HG02884 (cell line): ENCODE results near the gene LRMDA.

Source experiments
- ATAC-seq: cut with Tn5 transposase; IDR thresholded peaks from one replicate; pipeline ENCODE4 v1.9.1; 2021; ENCODE audit warnings: mild to moderate bottlenecking, moderate library complexity; ENCODE audit not compliant: unreplicated experiment

LRMDA gene

GRCh38 chr10:76168437-76168836 lies 737.0 kb downstream of the LRMDA start:
- no peak for ATAC-seq

DNA sequence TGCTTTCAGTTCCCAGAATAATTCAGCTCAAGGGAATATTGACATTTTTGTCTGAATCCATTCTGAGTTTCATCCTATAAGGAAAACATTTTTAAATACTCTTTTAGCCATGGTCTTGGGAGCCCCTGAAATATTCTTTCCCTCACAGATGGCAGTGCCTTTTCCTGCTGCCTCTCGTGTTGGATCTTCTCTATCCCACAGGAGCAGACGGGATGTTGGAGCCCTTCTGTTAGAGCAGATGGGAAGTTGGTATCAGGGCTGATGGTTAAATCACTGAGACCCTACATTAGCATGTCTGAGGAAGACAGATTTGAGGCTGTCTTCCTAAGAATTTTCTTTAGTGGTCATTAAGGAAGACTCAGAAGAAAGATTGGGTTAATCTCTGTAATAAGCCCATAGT lies 737.8 kb downstream of the LRMDA start:
- ATAC-seq: no peak

- ATAC-seq: no peak
These were observed 740.6 kb downstream of the LRMDA start for GRCh38 chr10:76172020-76172419.

- ATAC-seq: no peak
These were observed 744.2 kb downstream of the LRMDA start for GRCh38 chr10:76175533-76176165.

DNA sequence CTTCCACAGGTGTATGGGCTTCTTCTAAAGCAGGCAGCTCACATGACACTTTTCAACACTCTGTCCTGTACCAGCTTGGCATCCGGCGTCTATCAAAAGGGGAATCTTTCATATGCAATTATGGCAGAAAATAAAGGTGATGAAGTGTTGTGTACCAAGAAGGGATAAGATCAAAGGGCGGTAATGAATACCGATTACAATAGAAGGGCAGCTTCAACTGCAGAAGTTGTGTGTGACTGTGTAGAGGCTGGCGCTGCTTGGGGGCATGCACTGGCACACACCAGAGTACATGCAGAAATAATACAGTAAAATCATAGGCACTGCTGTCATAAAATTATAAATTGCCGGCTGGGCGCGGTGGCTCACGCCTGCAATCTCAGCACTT lies 744.7 kb downstream of the LRMDA start:
- ATAC-seq: no peak

DNA sequence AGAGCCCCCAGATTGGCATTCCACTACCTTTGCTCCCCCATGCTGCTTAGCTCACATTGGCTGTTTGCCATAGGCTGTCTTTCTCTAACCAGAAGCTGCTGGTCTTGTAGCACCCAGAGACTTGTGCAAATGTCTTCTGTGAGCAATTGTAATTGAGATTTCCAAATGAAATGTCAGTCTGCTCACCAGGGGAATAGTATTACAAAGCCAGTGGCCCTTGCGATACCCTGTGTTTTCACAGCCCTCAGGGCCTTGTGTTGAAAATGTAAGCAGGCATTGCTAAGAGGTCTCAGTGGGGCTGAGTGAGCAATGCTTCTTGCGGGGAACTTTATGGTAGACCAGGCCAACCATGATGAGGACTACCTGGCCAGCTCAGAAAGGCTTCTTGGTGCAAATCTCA lies 746.5 kb downstream of the LRMDA start:
- no peak for ATAC-seq

DNA sequence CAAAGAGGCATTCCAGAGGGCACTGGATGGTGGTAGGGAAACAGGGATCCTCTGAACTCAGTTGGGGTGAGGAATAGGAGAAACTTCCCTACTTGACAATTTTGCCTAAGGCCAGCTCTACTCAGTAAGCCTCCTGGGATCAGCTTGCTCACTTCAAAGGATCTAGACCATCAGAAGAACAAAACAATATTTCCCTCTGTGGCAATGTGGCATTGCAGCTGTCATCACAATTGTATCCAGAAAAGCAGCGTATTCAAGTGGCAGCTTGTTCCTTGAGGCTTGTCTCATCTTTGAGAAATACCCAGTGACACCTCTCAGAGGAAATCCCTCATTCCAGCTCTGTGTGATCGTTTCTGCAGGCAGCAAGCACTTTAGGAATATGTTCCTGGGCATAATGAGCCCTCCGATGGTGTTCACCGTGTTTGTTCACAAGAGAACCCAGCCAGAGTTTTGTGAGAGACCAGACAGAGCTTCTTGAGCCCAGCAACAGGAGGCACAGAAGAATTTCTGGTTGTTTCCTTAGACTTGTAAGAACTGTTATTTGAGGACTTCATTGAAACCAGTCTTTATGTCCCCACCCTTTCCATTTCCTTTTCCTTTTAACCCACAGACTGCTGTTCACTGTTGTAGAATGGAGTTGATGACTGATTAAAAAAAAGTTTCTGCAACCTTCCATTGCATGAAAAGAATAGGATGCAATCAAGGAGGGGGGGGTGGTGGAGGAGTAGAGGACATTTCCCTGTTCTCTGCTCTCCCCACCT lies 747.3 kb downstream of the LRMDA start:
- ATAC-seq: no peak

DNA sequence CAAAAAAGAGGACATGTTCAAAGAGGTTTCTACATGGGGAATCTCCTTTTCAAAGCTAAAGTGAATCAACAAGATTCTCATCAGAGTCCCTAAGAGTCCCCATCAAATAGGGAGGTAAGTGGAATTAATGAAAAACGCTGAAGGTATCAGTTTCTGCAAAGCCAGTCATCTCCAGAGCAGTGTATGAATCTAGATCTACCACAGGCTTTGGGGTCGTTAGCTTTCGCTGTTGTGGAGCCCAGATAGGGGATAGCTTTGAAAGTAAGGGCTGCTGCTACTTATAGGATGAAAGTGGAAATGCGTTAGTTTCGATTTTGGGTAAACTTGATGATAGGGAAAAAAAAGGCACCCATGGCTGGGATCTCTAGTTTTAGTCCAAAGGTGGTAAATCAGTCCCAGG lies 748.4 kb downstream of the LRMDA start:
- no peak for ATAC-seq

DNA sequence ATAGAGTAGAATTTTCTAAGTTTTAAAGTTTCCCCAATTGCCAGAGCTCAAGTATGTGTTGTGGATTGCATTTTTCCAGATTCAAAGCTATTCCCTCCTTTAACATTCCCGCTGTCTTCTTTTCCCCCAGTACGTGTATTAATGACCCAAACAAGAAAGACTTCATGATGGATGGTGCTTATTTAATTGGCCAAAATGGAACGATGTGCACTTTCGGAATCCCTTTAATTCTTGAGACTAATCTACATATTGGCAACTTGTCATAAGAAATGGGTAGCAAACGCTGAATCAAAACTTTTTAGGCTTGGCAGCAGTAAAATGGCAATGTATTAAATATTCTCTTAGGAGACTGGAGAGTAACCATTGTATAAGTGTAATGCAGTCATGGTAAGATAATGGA lies 753.2 kb downstream of the LRMDA start:
- ATAC-seq: no peak

DNA sequence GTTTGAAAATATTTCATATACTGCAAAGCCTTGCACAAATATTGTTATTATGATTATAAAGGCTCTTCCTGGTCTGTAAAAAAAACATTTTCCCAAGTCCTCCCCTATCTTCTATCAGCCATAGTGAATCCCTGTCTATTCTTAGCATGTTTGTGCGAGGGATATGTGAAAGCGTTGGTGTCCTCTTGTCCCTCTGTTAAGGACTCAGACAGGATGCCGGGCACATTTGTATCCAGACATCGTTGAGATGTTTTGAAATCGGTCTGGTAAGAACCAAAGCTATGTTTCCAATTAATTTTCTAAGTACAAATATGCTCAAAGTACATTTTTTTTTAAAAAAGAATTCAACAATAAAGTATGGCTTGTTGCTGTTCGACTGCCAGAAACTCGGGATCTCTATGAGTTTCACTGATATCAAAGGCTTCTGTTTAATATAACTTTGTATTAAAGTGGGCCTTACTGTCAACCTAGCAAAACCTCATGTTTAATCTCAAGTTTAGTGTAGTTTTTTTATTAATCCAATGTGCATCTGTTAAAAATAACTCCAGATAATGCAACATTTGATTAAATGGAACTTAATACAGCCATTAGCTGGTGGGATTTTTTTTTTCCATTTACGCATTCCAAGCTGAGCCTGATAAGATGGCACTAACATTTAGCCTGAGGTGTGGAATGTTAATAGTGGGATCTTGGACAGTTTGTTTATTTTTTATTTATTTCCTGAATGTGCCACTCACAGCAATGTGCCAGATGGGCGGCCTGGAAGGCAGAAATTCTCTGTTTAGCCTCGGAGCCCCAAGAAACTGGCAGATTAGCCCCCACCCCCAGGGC lies 754.3 kb downstream of the LRMDA start:
- ATAC-seq: no peak

DNA sequence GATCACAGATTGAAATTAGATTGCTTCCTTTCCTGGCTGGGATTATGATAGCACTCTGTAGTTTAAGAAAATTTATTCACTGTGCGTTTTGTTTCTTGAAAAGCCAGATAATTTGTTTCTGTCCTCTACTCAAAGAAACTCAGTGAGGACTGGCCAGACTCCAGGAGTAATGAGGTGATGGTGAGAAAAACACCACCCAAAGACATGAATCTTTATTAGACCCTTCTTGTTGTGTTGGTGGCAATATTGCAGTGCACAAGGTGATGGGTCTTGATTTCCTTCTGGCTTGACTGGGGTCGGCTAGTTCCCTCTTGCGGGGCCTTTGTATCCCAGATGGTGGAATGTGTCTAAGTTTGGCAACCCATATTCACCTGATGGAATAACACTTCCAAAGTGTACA lies 756.8 kb downstream of the LRMDA start:
- no peak for ATAC-seq

DNA sequence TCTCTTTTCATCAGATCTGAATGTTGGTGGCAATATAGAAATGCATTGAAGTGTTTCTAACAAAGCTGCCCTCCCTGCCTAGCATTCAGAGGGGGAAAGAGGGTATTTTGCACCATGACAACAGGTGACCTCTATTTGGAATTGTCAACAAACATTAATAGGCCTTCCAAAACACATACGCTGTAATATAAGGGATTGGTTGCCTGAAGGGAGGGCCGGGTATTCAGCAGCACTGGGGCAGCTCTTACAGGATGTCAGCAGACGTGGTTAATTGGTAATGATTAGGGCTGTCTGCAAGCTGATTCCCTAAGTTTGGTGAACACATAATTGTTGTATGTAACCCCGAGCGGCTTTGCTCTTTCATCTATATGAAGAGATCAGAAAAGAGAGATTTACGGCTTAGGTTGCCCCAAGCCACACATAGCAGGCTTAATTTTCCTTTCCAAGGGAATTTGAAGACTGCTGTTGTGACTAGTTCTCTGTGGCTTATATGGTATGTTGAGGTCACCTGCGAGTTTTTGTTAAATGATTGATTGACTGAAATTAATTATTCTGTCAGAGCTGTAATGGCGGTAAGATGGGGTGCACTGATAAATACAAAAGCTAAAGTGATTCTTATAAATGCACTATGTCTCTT lies 759.3 kb downstream of the LRMDA start:
- ATAC-seq: no peak

DNA sequence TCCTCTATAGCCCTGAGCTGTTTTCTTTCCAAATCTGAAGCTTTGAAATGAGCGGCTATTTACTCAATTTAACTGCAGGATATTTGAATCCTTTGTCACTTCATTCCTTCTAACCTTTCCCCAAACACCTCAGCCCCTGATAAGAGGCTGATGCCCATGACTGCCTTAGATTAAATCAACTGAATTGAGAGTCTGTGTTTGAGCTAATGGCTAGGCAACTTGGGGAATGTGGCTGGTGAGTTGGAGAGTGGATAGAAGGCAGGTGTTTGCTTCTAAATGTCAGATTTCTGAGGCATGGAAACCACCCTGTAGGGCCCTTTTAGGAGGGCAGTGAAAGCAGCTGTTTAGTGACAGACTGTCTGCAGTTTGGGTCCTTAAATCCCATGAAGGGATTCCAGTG lies 759.9 kb downstream of the LRMDA start:
- ATAC-seq: no peak

DNA sequence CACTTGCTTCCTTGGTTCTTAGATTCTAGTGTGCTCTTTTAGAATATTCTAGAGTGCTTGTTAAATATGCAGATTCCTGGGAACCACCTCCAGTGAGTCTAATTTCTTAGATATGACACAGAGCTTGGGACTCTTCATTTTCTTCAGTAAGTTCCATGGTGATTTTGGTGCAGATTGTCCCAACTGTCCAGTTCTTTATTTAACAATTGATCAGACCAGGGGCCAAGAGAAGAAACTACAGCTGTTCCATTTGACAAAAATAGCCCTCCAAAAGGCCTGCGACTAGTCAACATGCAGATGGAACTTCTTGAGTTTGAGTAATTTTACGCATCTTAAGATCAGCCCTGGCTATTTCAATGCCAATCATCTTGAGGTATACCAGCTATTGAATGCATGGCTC lies 760.7 kb downstream of the LRMDA start:
- ATAC-seq: no peak

DNA sequence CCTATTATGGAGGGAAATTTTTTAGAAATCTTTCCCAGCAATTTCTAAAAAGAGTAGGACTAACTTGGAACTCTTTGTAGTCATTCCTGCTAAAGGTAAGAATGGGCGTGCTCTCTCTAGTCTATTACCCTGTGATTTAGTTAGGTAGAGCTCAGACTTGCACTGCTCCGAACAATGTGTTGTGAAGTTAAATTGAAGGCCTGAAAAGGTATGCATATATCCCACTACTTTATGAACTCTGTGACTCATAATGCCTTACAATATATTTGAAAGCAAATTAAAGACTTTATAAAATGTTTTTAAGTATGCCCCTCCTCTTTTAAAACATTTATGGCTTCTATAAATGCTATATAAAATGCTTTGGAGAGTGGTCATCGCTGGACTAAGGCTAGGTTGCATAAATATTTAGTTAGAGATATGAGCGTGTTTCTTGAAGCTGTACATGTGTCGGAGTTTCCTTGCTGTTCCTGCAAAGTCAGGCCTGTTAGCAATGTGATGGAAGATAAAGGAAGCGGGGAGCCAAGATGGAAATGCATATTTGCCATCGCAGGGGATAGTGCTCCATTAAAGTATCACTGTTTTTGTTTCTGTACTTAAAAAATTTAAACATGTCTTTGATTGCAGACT lies 761.4 kb downstream of the LRMDA start:
- ATAC-seq: no peak

GRCh38 chr10:76195654-76196390 lies 764.4 kb downstream of the LRMDA start:
- ATAC-seq: no peak

DNA sequence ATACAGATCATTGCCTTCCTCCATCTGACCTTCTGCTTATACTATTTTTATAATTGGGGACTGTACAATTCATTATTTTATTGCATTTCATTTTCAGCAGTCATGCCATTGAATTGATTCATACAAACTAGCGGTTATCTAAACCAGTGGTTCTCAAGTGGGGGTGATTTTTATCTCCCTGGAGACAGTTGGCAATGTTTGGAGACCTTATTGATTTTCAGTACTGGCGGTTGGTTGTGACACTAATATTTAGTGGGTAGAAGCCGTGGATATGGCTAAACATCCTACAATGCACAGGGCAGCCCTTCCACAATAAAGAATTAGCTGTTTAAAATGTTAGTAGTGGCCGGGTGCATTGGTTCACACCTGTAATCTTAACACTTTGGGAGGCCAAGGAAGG lies 765.9 kb downstream of the LRMDA start:
- ATAC-seq: no peak

DNA sequence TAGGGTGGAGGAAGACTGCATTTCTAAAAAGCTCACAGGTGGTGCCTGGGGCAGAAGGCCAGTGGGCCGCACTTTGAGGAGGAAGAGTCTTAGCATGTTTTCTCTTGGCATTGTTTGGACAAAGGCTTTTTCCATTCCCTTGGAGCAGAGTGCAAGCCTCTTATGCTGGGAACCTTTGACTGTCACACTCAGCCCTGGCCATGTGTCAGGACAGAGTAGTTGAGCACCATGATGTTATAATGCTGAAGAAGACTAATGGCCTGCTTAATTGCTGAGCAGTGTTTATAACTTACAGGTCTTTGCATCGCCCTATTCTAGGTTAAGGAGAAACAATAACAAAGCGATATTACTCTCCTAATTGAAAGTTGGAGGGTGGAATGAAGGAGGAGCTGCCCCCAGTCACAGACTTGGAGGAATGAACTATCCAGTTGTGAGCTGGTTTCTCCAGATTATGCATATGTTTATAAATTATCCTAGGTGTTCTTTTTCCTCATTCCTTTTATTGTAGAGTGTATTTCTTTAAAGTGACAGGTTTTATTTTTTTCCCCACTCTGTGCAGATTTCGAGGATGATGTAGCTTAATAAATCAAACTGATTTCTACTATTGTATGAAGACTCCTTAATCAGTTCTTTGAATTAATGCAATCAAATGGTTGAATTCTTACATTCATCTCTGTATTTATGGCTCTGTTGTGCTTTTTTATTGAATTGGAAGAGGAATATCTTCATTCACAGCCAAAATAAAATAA lies 767.0 kb downstream of the LRMDA start:
- no peak for ATAC-seq

DNA sequence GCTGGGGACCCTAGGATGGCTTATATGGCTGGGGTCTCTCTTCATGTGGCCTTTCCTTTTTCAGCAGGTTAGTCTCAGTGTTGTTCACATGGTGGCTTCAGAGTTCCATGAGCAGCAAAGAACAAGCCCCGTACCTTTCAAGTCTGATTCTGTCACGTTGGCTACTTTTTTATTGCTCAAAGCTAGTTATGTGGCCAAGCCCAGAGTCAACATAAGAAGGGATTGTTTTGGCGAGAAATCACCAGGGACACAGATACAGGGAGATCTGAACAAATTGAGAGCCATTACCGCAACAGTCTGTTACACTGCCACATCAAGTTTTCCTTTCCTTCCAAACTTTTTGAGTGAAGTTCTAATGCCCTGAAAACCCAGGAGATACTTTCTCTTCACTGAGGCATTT lies 770.5 kb downstream of the LRMDA start:
- no peak for ATAC-seq

DNA sequence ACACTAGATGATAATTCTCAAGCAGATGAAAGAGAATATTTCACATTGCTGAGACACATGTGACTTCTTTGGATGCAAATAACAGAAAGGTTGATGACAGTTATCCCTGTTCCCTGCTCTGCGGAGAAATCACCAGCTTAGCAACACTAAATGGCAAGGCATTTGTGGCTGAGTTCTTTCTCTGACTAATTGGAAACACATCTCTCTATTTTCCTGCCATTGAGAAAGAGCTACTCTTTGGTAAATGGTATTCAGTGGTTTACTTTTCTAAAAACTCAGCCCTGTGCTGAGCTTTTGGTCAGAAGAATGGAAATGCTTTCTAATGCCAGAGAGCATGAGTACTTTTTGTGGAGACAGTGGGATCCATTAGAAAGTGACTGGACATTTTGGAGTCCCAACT lies 771.4 kb downstream of the LRMDA start:
- no peak for ATAC-seq
